Upper lobe of left lung (tissue), 6 donors: ENCODE results near the gene AMOTL2. TPM values are rescaled to one million over a fixed set of nuclear protein-coding genes. Genes with fewer than 3 reads are reported as not detected.

ENCODE experiments used
- ATAC-seq, 2 donors: fragments of 200-7000 bp; cut with Tn5 transposase; one replicate each; pipeline ENCODE4 v1.9.1; 2022; ENCODE audit warnings: mild to moderate bottlenecking in 2 of 2, moderate library complexity in 2 of 2; ENCODE audit not compliant: low FRiP score in 2 of 2
- DNase-seq, 2 donors: peaks; one replicate each; pipeline ENCODE4 v3.0.0-alpha.2; 2019 to 2020
- H3K27ac ChIP-seq, 4 donors: fragments of 200-600 bp; sonication (generic); one replicate each; pipeline ENCODE4 v1.5.1; 2016 to 2019
- H3K27me3 ChIP-seq, 4 donors: fragments of 200-600 bp; sonication (generic); one replicate each; pipeline ENCODE4 v1.5.1; 2017 to 2019
- H3K36me3 ChIP-seq, 4 donors: fragments of 200-600 bp; sonication (generic); one replicate each; pipeline ENCODE4 v1.5.1; 2016 to 2019
- H3K4me1 ChIP-seq, 4 donors: fragments of 200-600 bp; sonication (generic); one replicate each; pipeline ENCODE4 v1.5.1; 2018 to 2019
- H3K4me3 ChIP-seq, 4 donors: fragments of 200-600 bp; sonication (generic); one replicate each; pipeline ENCODE4 v1.5.1; 2017 to 2019; ENCODE audit warnings: mild to moderate bottlenecking in 2 of 4, moderate library complexity in 1 of 4
- H3K9me3 ChIP-seq, 4 donors: fragments of 200-600 bp; sonication (generic); one replicate each; pipeline ENCODE4 v1.5.1; 2018 to 2019
- EP300 ChIP-seq, 4 donors: sonication (generic); formaldehyde crosslinking; IDR thresholded peaks; one replicate each; pipeline ENCODE4 v1.5.1; 2017; ENCODE audit warnings: antibody characterized with exemption in 4 of 4, control low read depth in 2 of 4
- POLR2A ChIP-seq, 4 donors: fragments of 450-650 bp; IDR thresholded peaks; one replicate each; pipeline ENCODE4 v1.5.1; 2016 to 2017; ENCODE audit warnings: antibody characterized with exemption in 4 of 4, mild to moderate bottlenecking in 2 of 4
- POLR2AphosphoS5 ChIP-seq, 2 donors: sonication (generic); formaldehyde crosslinking; IDR thresholded peaks; one replicate each; pipeline ENCODE4 v1.5.1; 2017; ENCODE audit warnings: antibody characterized with exemption in 2 of 2
- WGBS, 2 donors: methylation state at CpG; one replicate each; pipeline ENCODE4 v1.1.5; 2017 to 2018; 5-methylcytosine and 5-hydroxymethylcytosine counted together
- total RNA-seq, 6 donors: library from RNA; depleted of rRNA in 4 of 6; stranded (reverse); fragments of >200 nt in 4 of 6; gene quantifications; one replicate each; pipeline versions ENCODE4 v1.1.0 to v1.2.1, GENCODE V29; 2016 to 2021
- TF ChIP-seq, protein P1 (sequence below), 6 experiments: fragments of 450-650 bp in 4 of 6; fragments of 200-600 bp in 2 of 6; sonication (generic) in 2 of 6; IDR thresholded peaks; one replicate each; pipeline ENCODE4 v1.5.1; 2016 to 2019; ENCODE audit warnings: antibody characterized with exemption in 6 of 6
- donor health status: DM: no; HTN: no; CAD: no; lungs with moderate emphysema.
- donor health status: DM: no; HTN: yes; CAD: no; lungs with severe emphysema.

AMOTL2 gene
- total RNA-seq, 6 donors from 2014 or later: 73.3 to 179 (median 132) TPM

DNA sequence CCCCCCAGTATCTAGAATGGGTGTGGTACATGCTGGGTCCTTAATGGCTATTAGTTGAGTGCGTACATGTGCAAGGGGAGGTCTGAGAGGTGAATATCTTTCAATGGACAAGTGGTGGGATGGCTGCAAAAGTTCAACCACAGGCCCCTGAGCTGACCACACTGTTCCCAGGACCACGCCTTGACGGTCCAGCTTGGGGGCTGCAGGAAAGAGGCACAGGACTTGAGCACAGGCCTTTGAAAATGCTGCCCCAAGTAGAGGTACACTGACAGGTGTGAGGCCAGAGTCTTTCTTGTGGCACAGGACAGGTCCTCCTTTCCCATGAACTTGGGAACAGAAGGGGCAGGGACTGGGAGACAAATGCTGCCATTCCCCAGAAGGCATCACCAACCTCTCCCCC lies 24.0 kb downstream of the AMOTL2 start:
- ATAC-seq (no peak), DNase-seq (no peak)
- Histone ChIP-seq H3K36me3 (peaks cover 0 to 18% (median 8%) of the 10 kb centered on the region in 4 donors), H3K4me1 (peaks cover 44 to 59% (median 53%) of the 10 kb centered on the region in 4 donors), H3K27ac (peak overlapping the region; percentile 42 to 75 (median 62)), H3K9me3 (no peaks in the 10 kb centered on the region), H3K4me3 (no peak overlapping the region), H3K27me3 (no peaks in the 10 kb centered on the region)
- 84 to 94% methylated on average over 3 of the region's 3 CpGs for WGBS, 2 donors
- no peak for TF ChIP-seq EP300 (IDR thresholded peaks at IDR 0.05)
- TF ChIP-seq, protein P1, sequence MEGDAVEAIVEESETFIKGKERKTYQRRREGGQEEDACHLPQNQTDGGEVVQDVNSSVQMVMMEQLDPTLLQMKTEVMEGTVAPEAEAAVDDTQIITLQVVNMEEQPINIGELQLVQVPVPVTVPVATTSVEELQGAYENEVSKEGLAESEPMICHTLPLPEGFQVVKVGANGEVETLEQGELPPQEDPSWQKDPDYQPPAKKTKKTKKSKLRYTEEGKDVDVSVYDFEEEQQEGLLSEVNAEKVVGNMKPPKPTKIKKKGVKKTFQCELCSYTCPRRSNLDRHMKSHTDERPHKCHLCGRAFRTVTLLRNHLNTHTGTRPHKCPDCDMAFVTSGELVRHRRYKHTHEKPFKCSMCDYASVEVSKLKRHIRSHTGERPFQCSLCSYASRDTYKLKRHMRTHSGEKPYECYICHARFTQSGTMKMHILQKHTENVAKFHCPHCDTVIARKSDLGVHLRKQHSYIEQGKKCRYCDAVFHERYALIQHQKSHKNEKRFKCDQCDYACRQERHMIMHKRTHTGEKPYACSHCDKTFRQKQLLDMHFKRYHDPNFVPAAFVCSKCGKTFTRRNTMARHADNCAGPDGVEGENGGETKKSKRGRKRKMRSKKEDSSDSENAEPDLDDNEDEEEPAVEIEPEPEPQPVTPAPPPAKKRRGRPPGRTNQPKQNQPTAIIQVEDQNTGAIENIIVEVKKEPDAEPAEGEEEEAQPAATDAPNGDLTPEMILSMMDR (IDR thresholded peaks at IDR 0.05): no peak
- no peak for TF ChIP-seq POLR2AphosphoS5 (IDR thresholded peaks at IDR 0.05)
- no peak for TF ChIP-seq POLR2A (IDR thresholded peaks at IDR 0.05)

DNA sequence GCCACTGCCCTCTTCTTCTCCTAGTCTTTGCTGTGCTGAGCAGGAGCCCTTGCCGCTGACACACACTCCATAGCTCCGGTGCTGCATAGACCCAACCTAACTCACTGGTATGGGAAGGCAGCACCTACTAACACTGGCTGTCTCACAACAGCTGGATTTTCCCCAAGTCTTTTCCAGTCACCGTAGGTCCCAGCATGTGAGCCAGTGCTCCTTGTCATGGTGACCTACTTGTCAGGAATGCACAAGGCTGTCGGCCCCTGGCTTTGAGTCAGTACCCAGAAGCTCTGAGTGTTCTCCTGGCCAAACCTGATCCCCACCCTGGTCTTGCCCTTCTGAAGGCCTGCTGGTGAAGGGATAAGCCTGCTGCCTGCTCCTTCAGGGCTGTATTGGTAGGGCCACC lies 25.7 kb downstream of the AMOTL2 start:
- no peak overlapping the region for H3K4me3 ChIP-seq
- H3K9me3 ChIP-seq: no peaks in the 10 kb centered on the region
- H3K27me3 ChIP-seq: no peaks in the 10 kb centered on the region
- H3K4me1 ChIP-seq: peaks cover 26 to 41% (median 36%) of the 10 kb centered on the region in 4 donors
- TF ChIP-seq POLR2AphosphoS5 (IDR thresholded peaks at IDR 0.05) (peak; percentile 31 to 43), POLR2A (IDR thresholded peaks at IDR 0.05) (no peak), EP300 (IDR thresholded peaks at IDR 0.05) (no peak)
- TF ChIP-seq, protein P1 (IDR thresholded peaks at IDR 0.05): no peak
- H3K27ac ChIP-seq: peak overlapping the region; percentile 21 to 56 (median 25)
- H3K36me3 ChIP-seq: peaks cover 0 to under 1% (median under 1%) of the 10 kb centered on the region in 4 donors
- ATAC-seq (peak; percentile 32 to 35), DNase-seq (peak in 1 of 2 donors; percentile 75)
- WGBS, 2 donors: 79 to 86% methylated on average over 4 of the region's 4 CpGs

DNA sequence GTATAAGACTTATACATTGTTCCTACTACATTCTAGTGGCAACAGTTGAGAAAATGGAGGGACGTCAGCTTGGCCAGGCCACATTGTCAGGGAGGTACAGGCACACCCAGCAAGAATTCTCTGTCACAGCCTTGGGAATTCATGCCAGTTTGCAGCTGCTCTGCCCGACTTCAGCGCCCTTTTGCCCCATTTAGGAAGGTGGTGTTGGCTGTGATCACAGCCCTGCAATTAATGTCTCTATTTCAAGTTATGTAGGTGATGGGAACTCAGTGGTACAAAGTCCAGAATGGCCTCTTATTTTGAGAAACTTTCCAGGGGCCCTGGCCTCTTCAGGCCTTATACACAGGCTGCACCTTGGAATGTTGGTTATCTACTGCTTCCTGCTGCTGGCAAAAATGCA lies 26.7 kb downstream of the AMOTL2 start:
- ATAC-seq: no peak
- Histone ChIP-seq H3K36me3 (no peaks in the 10 kb centered on the region), H3K9me3 (no peaks in the 10 kb centered on the region), H3K27ac (peak overlapping the region in 1 of 4 donors; percentile 21), H3K4me3 (no peak overlapping the region), H3K27me3 (no peaks in the 10 kb centered on the region), H3K4me1 (peaks cover 18 to 31% (median 28%) of the 10 kb centered on the region in 4 donors)
- TF ChIP-seq EP300 (IDR thresholded peaks at IDR 0.05) (no peak), POLR2A (IDR thresholded peaks at IDR 0.05) (no peak), POLR2AphosphoS5 (IDR thresholded peaks at IDR 0.05) (no peak)
- TF ChIP-seq, protein P1 (IDR thresholded peaks at IDR 0.05): no peak
- DNase-seq: no peak
- WGBS, 2 donors: 70 to 88% methylated on average over 3 of the region's 3 CpGs

DNA sequence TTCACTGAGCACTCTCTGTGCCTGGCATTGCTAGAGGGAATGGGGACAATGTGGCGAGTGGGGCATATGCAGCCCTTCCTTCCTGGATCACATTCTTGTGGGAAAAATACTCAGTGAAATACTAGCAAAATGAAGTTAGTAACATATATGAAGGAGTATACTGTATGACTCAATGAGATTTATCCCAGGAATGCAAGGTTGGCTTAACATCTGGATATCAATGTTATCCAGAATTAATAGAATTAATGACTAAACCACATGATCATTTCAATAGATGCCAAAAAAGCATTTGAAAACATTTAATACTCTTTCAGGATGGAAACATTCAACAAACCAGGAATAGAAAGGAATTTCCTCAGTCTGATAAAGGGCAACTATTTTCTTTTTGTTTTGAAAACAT lies 27.5 kb downstream of the AMOTL2 start:
- 0% methylated on average over 1 of the region's 1 CpG for WGBS, 2 donors
- no peak overlapping the region for H3K4me3 ChIP-seq
- ATAC-seq: no peak
- H3K27me3 ChIP-seq: no peaks in the 10 kb centered on the region
- H3K9me3 ChIP-seq: no peaks in the 10 kb centered on the region
- no peaks in the 10 kb centered on the region for H3K36me3 ChIP-seq
- H3K4me1 ChIP-seq: peaks cover 12 to 23% (median 22%) of the 10 kb centered on the region in 4 donors
- DNase-seq: no peak
- TF ChIP-seq POLR2A (IDR thresholded peaks at IDR 0.05) (no peak), POLR2AphosphoS5 (IDR thresholded peaks at IDR 0.05) (no peak), EP300 (IDR thresholded peaks at IDR 0.05) (no peak)
- TF ChIP-seq, protein P1 (IDR thresholded peaks at IDR 0.05): no peak
- no peak overlapping the region for H3K27ac ChIP-seq

DNA sequence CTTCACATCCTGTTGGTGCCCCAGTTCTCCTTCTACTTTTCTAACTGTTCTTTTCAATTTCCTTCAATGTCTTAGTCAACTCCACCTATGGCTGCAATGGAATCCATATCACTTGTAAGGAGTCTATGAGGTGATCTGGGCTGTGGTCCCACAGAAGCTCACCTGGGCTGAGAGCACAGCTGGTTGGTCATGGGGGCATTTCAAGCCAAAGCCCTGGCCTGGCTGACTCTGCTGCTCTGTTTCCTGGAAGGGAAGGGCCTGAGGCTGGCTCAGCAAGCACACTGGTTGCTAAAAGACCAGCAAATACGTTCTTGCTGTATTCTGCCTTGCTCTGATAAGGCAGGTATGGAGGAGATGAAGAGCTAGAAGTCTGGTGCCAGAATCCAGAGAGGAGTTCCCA lies 29.0 kb downstream of the AMOTL2 start:
- Histone ChIP-seq H3K9me3 (no peaks in the 10 kb centered on the region), H3K4me3 (no peak overlapping the region), H3K27me3 (no peaks in the 10 kb centered on the region), H3K27ac (no peak overlapping the region), H3K4me1 (peaks cover 8 to 19% (median 14%) of the 10 kb centered on the region in 4 donors), H3K36me3 (no peaks in the 10 kb centered on the region)
- TF ChIP-seq POLR2AphosphoS5 (IDR thresholded peaks at IDR 0.05) (no peak), POLR2A (IDR thresholded peaks at IDR 0.05) (no peak), EP300 (IDR thresholded peaks at IDR 0.05) (no peak)
- TF ChIP-seq, protein P1 (IDR thresholded peaks at IDR 0.05): no peak
- 60 to 82% methylated on average over 1 of the region's 1 CpG for WGBS, 2 donors
- DNase-seq: peak in 1 of 2 donors; percentile 8
- no peak for ATAC-seq
